Vagina (tissue), 2 donors: Measurements from ENCODE around the gene RAD50. TPM values are rescaled to one million over a fixed set of nuclear protein-coding genes. Genes with fewer than 3 reads are reported as not detected.

Experiments used
- DNase-seq, 2 donors: peaks; one replicate each; pipeline ENCODE4 v3.0.0-alpha.2; 2017; ENCODE audit errors: extremely low spot score in 2 of 2
- H3K27ac ChIP-seq: fragments of 200-600 bp; sonication (generic); one replicate; pipeline ENCODE4 v1.5.1; 2019
- H3K27me3 ChIP-seq: fragments of 200-600 bp; sonication (generic); one replicate; pipeline ENCODE4 v1.5.1; 2019
- H3K36me3 ChIP-seq, 2 donors: fragments of 200-600 bp; sonication (generic); one replicate each; pipeline ENCODE4 v1.5.1; 2017 to 2019
- H3K4me1 ChIP-seq: fragments of 200-600 bp; sonication (generic); one replicate; pipeline ENCODE4 v1.5.1; 2019
- H3K4me3 ChIP-seq, 2 donors: fragments of 200-600 bp; sonication (generic); 1 replicate in 1 of 2; 2 replicates in 1 of 2; pipeline ENCODE4 v1.5.1; 2016 to 2019
- H3K9me3 ChIP-seq: fragments of 200-600 bp; sonication (generic); one replicate; pipeline ENCODE4 v1.5.1; 2019
- POLR2A ChIP-seq, 2 donors: fragments of 450-650 bp; IDR thresholded peaks; one replicate each; pipeline ENCODE4 v1.6.1; 2017; ENCODE audit warnings: antibody characterized with exemption in 2 of 2, mild to moderate bottlenecking in 2 of 2, moderate library complexity in 2 of 2
- POLR2AphosphoS5 ChIP-seq, 2 donors: sonication (generic); formaldehyde crosslinking; IDR thresholded peaks; one replicate each; pipeline ENCODE4 v1.9.0; 2017; ENCODE audit warnings: antibody characterized with exemption in 2 of 2, mild to moderate bottlenecking in 2 of 2, low read depth in 1 of 2; ENCODE audit not compliant: insufficient read depth in 1 of 2
- intact Hi-C: fragments of 100-400 bp; cut with DNase I; formaldehyde crosslinking; loops from one replicate; pipeline ENCODE4 v1.15.1; 2023
- total RNA-seq: library from RNA; depleted of rRNA; stranded (reverse); fragments of >200 nt; gene quantifications from one replicate; pipeline ENCODE4 v1.2.3, GENCODE V29; 2016
- TF ChIP-seq, protein P1 (sequence below), 3 experiments: fragments of 450-650 bp in 2 of 3; fragments of 200-600 bp in 1 of 3; sonication (generic) in 1 of 3; IDR thresholded peaks; one replicate each; pipeline ENCODE4 v1.5.1; 2017 to 2019; ENCODE audit warnings: antibody characterized with exemption in 3 of 3, mild to moderate bottlenecking in 2 of 3, moderate library complexity in 2 of 3

The RAD50 gene
- total RNA-seq, 1 donor from 2014 or later: 29.0 TPM

DNA sequence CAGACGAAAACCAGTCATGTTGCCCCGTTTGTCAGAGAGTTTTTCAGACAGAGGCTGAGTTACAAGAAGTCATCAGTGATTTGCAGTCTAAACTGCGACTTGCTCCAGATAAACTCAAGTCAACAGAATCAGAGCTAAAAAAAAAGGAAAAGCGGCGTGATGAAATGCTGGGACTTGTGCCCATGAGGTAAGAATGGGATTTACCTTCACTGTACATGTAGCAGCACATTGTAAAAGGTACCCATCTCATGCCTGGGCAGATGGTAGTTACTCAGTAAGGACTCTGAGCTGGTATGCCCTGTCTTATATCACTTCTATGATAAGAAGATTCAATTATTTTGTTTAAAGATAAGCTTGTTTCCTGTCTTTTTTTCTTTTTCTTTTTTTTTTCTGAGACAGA lies 38.8 kb downstream of the RAD50 start:
- H3K27ac ChIP-seq: no peak overlapping the region
- H3K9me3 ChIP-seq: no peaks in the 10 kb centered on the region
- no peak for DNase-seq
- no peaks in the 10 kb centered on the region for H3K27me3 ChIP-seq
- TF ChIP-seq POLR2A (IDR thresholded peaks at IDR 0.05) (no peak), POLR2AphosphoS5 (IDR thresholded peaks at IDR 0.05; ENCODE audit: insufficient read depth in 1 of 2, low read depth in 1 of 2) (no peak)
- TF ChIP-seq, protein P1, sequence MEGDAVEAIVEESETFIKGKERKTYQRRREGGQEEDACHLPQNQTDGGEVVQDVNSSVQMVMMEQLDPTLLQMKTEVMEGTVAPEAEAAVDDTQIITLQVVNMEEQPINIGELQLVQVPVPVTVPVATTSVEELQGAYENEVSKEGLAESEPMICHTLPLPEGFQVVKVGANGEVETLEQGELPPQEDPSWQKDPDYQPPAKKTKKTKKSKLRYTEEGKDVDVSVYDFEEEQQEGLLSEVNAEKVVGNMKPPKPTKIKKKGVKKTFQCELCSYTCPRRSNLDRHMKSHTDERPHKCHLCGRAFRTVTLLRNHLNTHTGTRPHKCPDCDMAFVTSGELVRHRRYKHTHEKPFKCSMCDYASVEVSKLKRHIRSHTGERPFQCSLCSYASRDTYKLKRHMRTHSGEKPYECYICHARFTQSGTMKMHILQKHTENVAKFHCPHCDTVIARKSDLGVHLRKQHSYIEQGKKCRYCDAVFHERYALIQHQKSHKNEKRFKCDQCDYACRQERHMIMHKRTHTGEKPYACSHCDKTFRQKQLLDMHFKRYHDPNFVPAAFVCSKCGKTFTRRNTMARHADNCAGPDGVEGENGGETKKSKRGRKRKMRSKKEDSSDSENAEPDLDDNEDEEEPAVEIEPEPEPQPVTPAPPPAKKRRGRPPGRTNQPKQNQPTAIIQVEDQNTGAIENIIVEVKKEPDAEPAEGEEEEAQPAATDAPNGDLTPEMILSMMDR (IDR thresholded peaks at IDR 0.05): no peak
- intact Hi-C loops: no loop called here
- no peak overlapping the region for H3K4me3 ChIP-seq
- no peaks in the 10 kb centered on the region for H3K4me1 ChIP-seq
- H3K36me3 ChIP-seq: peaks cover 0 to 57% of the 10 kb centered on the region in 2 donors

- DNase-seq: no peak
- Histone ChIP-seq H3K27ac (no peak overlapping the region), H3K9me3 (no peaks in the 10 kb centered on the region), H3K36me3 (peaks cover 0 to 48% of the 10 kb centered on the region in 2 donors), H3K4me3 (no peak overlapping the region), H3K4me1 (no peaks in the 10 kb centered on the region), H3K27me3 (no peaks in the 10 kb centered on the region)
- intact Hi-C loops: no loop called here
- TF ChIP-seq POLR2A (IDR thresholded peaks at IDR 0.05): no peak
- TF ChIP-seq, protein P1 (IDR thresholded peaks at IDR 0.05): no peak
- TF ChIP-seq POLR2AphosphoS5 (IDR thresholded peaks at IDR 0.05; ENCODE audit: insufficient read depth in 1 of 2, low read depth in 1 of 2): no peak
These were observed 44.4 kb downstream of the RAD50 start for GRCh38 chr5:132601071-132601728.

DNA sequence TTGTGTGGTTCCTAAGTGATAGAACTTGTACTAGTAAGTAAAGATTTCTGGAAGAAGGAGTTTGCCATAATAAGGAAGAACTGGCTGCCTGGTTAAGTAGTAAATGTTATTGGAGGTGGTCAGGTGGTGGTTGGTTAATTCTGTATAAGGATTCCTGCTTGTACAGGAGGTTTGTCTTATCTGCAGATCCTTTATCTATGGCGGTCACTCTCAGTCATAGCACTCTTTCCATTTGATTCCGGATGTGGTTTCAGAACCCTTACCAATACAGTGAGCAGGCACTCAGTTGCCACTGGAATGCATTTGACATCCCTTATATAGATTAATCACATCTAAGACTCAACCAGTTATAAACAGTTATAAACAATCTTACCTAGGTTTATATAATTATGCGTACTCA lies 50.3 kb downstream of the RAD50 start:
- no peaks in the 10 kb centered on the region for H3K4me1 ChIP-seq

GRCh38 chr5:132608107-132608506 lies 51.3 kb downstream of the RAD50 start:
- Histone ChIP-seq H3K4me3 (no peak overlapping the region), H3K27me3 (no peaks in the 10 kb centered on the region), H3K36me3 (peaks cover 0 to 59% of the 10 kb centered on the region in 2 donors), H3K9me3 (no peaks in the 10 kb centered on the region), H3K4me1 (no peaks in the 10 kb centered on the region), H3K27ac (no peak overlapping the region)
- intact Hi-C loops: no loop called here
- TF ChIP-seq POLR2AphosphoS5 (IDR thresholded peaks at IDR 0.05; ENCODE audit: insufficient read depth in 1 of 2, low read depth in 1 of 2) (no peak), POLR2A (IDR thresholded peaks at IDR 0.05) (no peak)
- TF ChIP-seq, protein P1 (IDR thresholded peaks at IDR 0.05): no peak
- DNase-seq: no peak

More for the DNA sequence above, 50.3 kb downstream of the RAD50 start:
- Histone ChIP-seq H3K27me3 (no peaks in the 10 kb centered on the region), H3K9me3 (no peaks in the 10 kb centered on the region), H3K27ac (no peak overlapping the region), H3K4me3 (no peak overlapping the region), H3K36me3 (peaks cover 0 to 56% of the 10 kb centered on the region in 2 donors)
- no peak for DNase-seq
- intact Hi-C loops: no loop called here
- TF ChIP-seq, protein P1 (IDR thresholded peaks at IDR 0.05): no peak
- TF ChIP-seq POLR2A (IDR thresholded peaks at IDR 0.05): no peak
- no peak for TF ChIP-seq POLR2AphosphoS5 (IDR thresholded peaks at IDR 0.05; ENCODE audit: insufficient read depth in 1 of 2, low read depth in 1 of 2)

DNA sequence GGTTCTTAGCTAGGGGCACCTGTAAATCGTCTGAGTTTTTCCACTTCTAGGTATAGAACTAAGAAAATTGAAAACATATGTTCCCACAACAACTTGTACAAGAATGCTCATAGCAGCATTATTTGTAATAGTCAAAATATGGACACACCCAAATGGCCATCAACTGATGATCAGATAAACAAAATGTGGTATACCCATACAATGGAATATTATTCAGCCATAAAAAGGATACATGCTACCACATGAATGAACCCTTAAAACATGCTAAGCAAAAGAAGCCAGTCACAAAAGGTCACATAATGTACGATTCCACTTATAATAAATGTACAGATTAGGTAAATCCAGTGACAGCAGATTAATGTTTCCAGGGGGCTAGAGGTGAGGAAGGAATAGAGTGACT lies 55.2 kb downstream of the RAD50 start:
- no peak for DNase-seq
- TF ChIP-seq POLR2AphosphoS5 (IDR thresholded peaks at IDR 0.05; ENCODE audit: insufficient read depth in 1 of 2, low read depth in 1 of 2) (no peak), POLR2A (IDR thresholded peaks at IDR 0.05) (no peak)
- TF ChIP-seq, protein P1 (IDR thresholded peaks at IDR 0.05): no peak
- Histone ChIP-seq H3K4me1 (no peaks in the 10 kb centered on the region), H3K4me3 (no peak overlapping the region), H3K9me3 (no peaks in the 10 kb centered on the region), H3K27ac (no peak overlapping the region), H3K36me3 (peaks cover 0 to 50% of the 10 kb centered on the region in 2 donors), H3K27me3 (no peaks in the 10 kb centered on the region)
- intact Hi-C loops: no loop called here
